SU-DHL-6 (cell line): ENCODE data around the gene SLC6A7.

Experiments
- CTCF ChIP-seq: fragments of 200-600 bp; sonication (generic); IDR thresholded peaks from one replicate; pipeline ENCODE4 v1.5.1; 2017; ENCODE audit warnings: antibody characterized with exemption, mild to moderate bottlenecking, low read length, moderate library complexity; ENCODE audit not compliant: insufficient read depth, poor library complexity, severe bottlenecking
- EZH2phosphoT487 ChIP-seq: fragments of 200-600 bp; sonication (generic), shearing (Covaris generic); conservative IDR thresholded peaks from 2 replicates; pipeline ENCODE4 v1.6.1; 2018; ENCODE audit warnings: mild to moderate bottlenecking, antibody characterized with exemption, low read length, moderate library complexity, mixed read lengths

GRCh38 chr5:150236981-150237754 lies 47.3 kb downstream of the SLC6A7 start:
- no peak for TF ChIP-seq CTCF
- no peak for TF ChIP-seq EZH2phosphoT487
